Adrenal gland (tissue), 5 donors: ENCODE results near the gene FOXA3.

Experiments used
- POLR2A ChIP-seq, 2 donors: fragments of 450-650 bp; IDR thresholded peaks; one replicate each; pipeline ENCODE4 v1.6.1; 2017; ENCODE audit warnings: antibody characterized with exemption in 2 of 2, mild to moderate bottlenecking in 2 of 2, moderate library complexity in 1 of 2
- TF ChIP-seq, protein P1 (sequence below), 6 experiments: fragments of 450-650 bp in 4 of 6; fragments of 200-600 bp in 2 of 6; sonication (generic) in 1 of 6; IDR thresholded peaks; 1 replicate in 5 of 6; 2 replicates in 1 of 6; pipeline versions ENCODE4 v1.5.1 to v1.8.0; 2016 to 2021; ENCODE audit warnings: antibody characterized with exemption in 6 of 6, mild to moderate bottlenecking in 2 of 6, moderate library complexity in 1 of 6
- donor health status: DM: no; HTN: no; CAD: no.

DNA sequence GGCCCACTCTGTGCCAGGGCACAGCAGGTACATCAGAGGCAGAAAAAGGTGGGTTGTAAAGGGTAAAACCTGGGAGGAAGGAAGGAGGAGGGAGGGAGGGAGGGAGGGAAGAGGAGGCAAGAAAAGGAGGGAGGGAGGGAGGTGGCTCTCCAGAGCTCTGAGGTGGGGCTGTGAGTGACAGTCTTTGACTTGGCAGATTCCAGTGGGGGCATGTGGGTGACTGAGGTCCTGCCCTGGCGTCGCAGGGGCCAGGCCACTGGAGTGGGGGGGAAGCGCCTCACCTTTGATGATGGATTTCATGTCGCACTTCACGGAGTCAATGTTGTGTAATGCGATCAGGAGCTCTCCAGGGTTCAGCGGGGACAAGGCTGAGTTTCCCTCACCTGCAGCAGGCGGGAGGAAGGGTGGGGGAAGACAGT lies 43.0 kb upstream of the FOXA3 start:
- TF ChIP-seq, protein P1, sequence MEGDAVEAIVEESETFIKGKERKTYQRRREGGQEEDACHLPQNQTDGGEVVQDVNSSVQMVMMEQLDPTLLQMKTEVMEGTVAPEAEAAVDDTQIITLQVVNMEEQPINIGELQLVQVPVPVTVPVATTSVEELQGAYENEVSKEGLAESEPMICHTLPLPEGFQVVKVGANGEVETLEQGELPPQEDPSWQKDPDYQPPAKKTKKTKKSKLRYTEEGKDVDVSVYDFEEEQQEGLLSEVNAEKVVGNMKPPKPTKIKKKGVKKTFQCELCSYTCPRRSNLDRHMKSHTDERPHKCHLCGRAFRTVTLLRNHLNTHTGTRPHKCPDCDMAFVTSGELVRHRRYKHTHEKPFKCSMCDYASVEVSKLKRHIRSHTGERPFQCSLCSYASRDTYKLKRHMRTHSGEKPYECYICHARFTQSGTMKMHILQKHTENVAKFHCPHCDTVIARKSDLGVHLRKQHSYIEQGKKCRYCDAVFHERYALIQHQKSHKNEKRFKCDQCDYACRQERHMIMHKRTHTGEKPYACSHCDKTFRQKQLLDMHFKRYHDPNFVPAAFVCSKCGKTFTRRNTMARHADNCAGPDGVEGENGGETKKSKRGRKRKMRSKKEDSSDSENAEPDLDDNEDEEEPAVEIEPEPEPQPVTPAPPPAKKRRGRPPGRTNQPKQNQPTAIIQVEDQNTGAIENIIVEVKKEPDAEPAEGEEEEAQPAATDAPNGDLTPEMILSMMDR (IDR thresholded peaks at IDR 0.05): no peak
- no peak for TF ChIP-seq POLR2A (IDR thresholded peaks at IDR 0.05)
